Esophagus muscularis mucosa (tissue), 4 donors: ENCODE data around the gene ZNF511. TPM values are rescaled to one million over a fixed set of nuclear protein-coding genes. Genes with fewer than 3 reads are reported as not detected.

Source experiments
- DNase-seq: peaks from one replicate; pipeline ENCODE4 v3.0.0-alpha.2; 2017; ENCODE audit errors: extremely low spot score
- H3K27ac ChIP-seq, 4 donors: fragments of 200-600 bp; sonication (generic); replicated peaks in 1 of 4; 1 replicate in 3 of 4; 2 replicates in 1 of 4; pipeline ENCODE4 v1.5.1; 2016 to 2019; ENCODE audit warnings: mild to moderate bottlenecking in 1 of 4
- H3K27me3 ChIP-seq, 4 donors: fragments of 200-600 bp; sonication (generic); one replicate each; pipeline versions ENCODE4 v1.5.1 to v1.6.0; 2016 to 2019
- H3K36me3 ChIP-seq, 4 donors: fragments of 200-600 bp; sonication (generic); one replicate each; pipeline ENCODE4 v1.5.1; 2016 to 2019
- H3K4me1 ChIP-seq, 4 donors: fragments of 200-600 bp; sonication (generic); one replicate each; pipeline ENCODE4 v1.5.1; 2016 to 2019
- H3K4me3 ChIP-seq, 4 donors: fragments of 200-600 bp; sonication (generic); 1 replicate in 2 of 4; 2 replicates in 2 of 4; pipeline ENCODE4 v1.5.1; 2016 to 2019; ENCODE audit warnings: mild to moderate bottlenecking in 4 of 4, moderate library complexity in 1 of 4
- H3K9me3 ChIP-seq, 4 donors: fragments of 200-600 bp; sonication (generic); 1 replicate in 3 of 4; 2 replicates in 1 of 4; pipeline ENCODE4 v1.5.1; 2016 to 2019
- EP300 ChIP-seq: sonication (generic); formaldehyde crosslinking; IDR thresholded peaks from one replicate; pipeline ENCODE4 v1.6.1; 2017; ENCODE audit warnings: antibody characterized with exemption
- POLR2A ChIP-seq: fragments of 450-650 bp; IDR thresholded peaks from one replicate; pipeline ENCODE4 v1.6.1; 2017; ENCODE audit warnings: antibody characterized with exemption, moderate library complexity, mild to moderate bottlenecking, low read depth
- POLR2AphosphoS5 ChIP-seq, 2 donors: sonication (generic); formaldehyde crosslinking; IDR thresholded peaks; one replicate each; pipeline ENCODE4 v1.6.1; 2017; ENCODE audit warnings: antibody characterized with exemption in 2 of 2
- whole genome bisulfite sequencing: methylation state at CpG from one replicate; pipeline ENCODE4 v1.1.5; 2018; 5-methylcytosine and 5-hydroxymethylcytosine counted together
- intact Hi-C: fragments of 100-400 bp; cut with DNase I; formaldehyde crosslinking; loops from one replicate; pipeline ENCODE4 v1.15.1; 2023
- total RNA-seq, 4 donors: library from RNA; depleted of rRNA; stranded (reverse); fragments of >200 nt; gene quantifications; one replicate each; pipeline versions ENCODE4 v1.1.0 to v1.2.1, GENCODE V29; 2016
- TF ChIP-seq, protein P1 (sequence below), 3 experiments: fragments of 200-600 bp in 2 of 3; fragments of 450-650 bp in 1 of 3; sonication (generic) in 2 of 3; IDR thresholded peaks; one replicate each; pipeline ENCODE4 v1.5.1; 2017 to 2019; ENCODE audit warnings: antibody characterized with exemption in 3 of 3, mild to moderate bottlenecking in 2 of 3, moderate library complexity in 1 of 3

Gene ZNF511, protein sequence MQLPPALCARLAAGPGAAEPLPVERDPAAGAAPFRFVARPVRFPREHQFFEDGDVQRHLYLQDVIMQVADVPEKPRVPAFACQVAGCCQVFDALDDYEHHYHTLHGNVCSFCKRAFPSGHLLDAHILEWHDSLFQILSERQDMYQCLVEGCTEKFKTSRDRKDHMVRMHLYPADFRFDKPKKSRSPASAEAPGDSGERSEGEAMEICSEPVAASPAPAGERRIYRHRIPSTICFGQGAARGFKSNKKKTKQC
- total RNA-seq: 10 to 100 TPM; 22.9 to 34.8 (median 33.0) TPM

- H3K4me3 ChIP-seq: peak within 1 kb of the TSS; percentile 90 to 100 (median 96)
- peak within 1 kb of the TSS; percentile 94 to 98 (median 96) for H3K27ac ChIP-seq
- peaks cover 10 to 53% (median 37%) of the 10 kb centered on the region in 4 donors for H3K36me3 ChIP-seq
- no peaks in the 10 kb centered on the region for H3K9me3 ChIP-seq
- intact Hi-C loops: no loop called here
- 0% methylated on average over 22 of the region's 89 CpGs for WGBS
- DNase-seq: peak; percentile 94
- H3K27me3 ChIP-seq: no peaks in the 10 kb centered on the region
- H3K4me1 ChIP-seq: peaks cover 15 to 51% (median 49%) of the 10 kb centered on the region in 4 donors
- TF ChIP-seq POLR2AphosphoS5 (IDR thresholded peaks at IDR 0.05) (peak; percentile 83 to 91), EP300 (no peak), POLR2A (peak; percentile 51)
- TF ChIP-seq, protein P1, sequence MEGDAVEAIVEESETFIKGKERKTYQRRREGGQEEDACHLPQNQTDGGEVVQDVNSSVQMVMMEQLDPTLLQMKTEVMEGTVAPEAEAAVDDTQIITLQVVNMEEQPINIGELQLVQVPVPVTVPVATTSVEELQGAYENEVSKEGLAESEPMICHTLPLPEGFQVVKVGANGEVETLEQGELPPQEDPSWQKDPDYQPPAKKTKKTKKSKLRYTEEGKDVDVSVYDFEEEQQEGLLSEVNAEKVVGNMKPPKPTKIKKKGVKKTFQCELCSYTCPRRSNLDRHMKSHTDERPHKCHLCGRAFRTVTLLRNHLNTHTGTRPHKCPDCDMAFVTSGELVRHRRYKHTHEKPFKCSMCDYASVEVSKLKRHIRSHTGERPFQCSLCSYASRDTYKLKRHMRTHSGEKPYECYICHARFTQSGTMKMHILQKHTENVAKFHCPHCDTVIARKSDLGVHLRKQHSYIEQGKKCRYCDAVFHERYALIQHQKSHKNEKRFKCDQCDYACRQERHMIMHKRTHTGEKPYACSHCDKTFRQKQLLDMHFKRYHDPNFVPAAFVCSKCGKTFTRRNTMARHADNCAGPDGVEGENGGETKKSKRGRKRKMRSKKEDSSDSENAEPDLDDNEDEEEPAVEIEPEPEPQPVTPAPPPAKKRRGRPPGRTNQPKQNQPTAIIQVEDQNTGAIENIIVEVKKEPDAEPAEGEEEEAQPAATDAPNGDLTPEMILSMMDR (IDR thresholded peaks at IDR 0.05): peak in 1 of 3 experiments; percentile 40
Observed at GRCh38 chr10:133308421-133309099, at the start of gene ZNF511, which contains the start of gene TUBGCP2. TSS of gene ZNF511 (plus strand) at chr10:133308914. CDS start at chr10:133308944, 30 bp downstream. TSS of gene TUBGCP2 (minus strand) at chr10:133308872. CDS start at chr10:133302941, 5,931 bp downstream.

- Histone ChIP-seq H3K4me3 (no peak overlapping the region), H3K27ac (peak overlapping the region in 3 of 4 donors; percentile 49 to 68 (median 65)), H3K27me3 (peaks cover 0 to 11% (median 0%) of the 10 kb centered on the region in 4 donors), H3K9me3 (no peaks in the 10 kb centered on the region), H3K36me3 (no peaks in the 10 kb centered on the region), H3K4me1 (peaks cover 45 to 54% (median 51%) of the 10 kb centered on the region in 4 donors)
- DNase-seq: no peak
- no peak for TF ChIP-seq EP300
- no peak for TF ChIP-seq POLR2AphosphoS5 (IDR thresholded peaks at IDR 0.05)
- TF ChIP-seq POLR2A: no peak
- TF ChIP-seq, protein P1 (IDR thresholded peaks at IDR 0.05): no peak
- intact Hi-C loops: no loop called here
- WGBS: 63% methylated on average over 12 of the region's 12 CpGs
Observed at GRCh38 chr10:133259602-133259989, 49.1 kb upstream of the ZNF511 start.

DNA sequence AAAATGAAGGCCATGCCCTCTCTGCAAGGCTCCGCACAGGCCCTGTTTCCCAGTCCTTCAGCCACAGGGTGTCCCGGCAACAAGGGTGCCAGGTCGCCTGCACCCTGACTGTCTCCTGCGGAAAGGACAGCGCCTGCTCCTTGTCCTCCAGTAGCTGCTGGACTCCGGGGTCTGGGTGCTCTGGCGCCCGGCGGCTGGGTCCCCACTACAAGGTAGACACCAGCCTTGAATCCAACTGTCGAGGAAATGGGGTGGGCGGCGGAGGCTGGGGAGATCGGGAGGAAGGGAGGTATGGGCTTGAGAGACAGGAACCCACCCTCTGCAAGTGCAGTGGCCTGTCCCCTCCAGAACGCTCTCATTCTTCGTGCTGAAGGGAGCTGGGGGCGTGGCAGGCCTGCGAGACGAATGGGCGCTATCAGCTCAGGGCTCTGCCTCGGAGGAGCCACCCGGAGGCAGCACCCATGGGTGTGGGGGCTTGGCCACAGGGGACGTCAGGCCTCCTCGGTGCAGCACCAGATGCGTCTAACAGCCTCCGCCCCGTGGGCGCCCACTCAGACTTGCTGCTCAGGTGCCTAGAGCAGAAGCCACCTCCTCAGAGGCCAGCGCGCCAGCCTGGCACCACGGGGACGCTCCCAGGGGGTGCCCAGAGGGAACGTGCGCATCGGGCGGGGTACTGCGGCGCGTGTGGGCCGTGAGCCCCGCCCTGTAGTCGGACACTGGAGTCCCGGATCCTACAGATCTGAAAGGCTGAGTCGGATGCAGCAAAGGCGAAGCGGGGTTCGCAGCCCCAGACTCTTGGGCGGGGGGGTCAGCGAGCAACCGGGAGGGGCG, 47.6 kb upstream of the ZNF511 start:
- WGBS: 28% methylated on average over 18 of the region's 50 CpGs
- Histone ChIP-seq H3K27me3 (no peaks in the 10 kb centered on the region), H3K27ac (peak overlapping the region; percentile 84 to 92 (median 90)), H3K4me1 (peaks cover 45 to 54% (median 51%) of the 10 kb centered on the region in 4 donors), H3K4me3 (peak overlapping the region; percentile 78 to 95 (median 84)), H3K36me3 (no peaks in the 10 kb centered on the region), H3K9me3 (no peaks in the 10 kb centered on the region)
- TF ChIP-seq EP300 (no peak), POLR2A (no peak), POLR2AphosphoS5 (IDR thresholded peaks at IDR 0.05) (no peak)
- TF ChIP-seq, protein P1 (IDR thresholded peaks at IDR 0.05): no peak
- no peak for DNase-seq
- intact Hi-C loops: loop anchor here (2.0 kb wide), 1 partner anchor 52 kb away; no protein-coding TSS in a partner anchor

- no peak for DNase-seq
- 0% methylated on average over 19 of the region's 79 CpGs for WGBS
- peaks cover 45 to 54% (median 51%) of the 10 kb centered on the region in 4 donors for H3K4me1 ChIP-seq
- H3K27ac ChIP-seq: peak overlapping the region; percentile 84 to 92 (median 90)
- H3K36me3 ChIP-seq: no peaks in the 10 kb centered on the region
- TF ChIP-seq POLR2A (peak; percentile 51), POLR2AphosphoS5 (IDR thresholded peaks at IDR 0.05) (peak in 1 of 2 donors; percentile 66)
- TF ChIP-seq, protein P1 (IDR thresholded peaks at IDR 0.05): no peak
- peak overlapping the region; percentile 78 to 95 (median 84) for H3K4me3 ChIP-seq
- intact Hi-C loops: loop anchor here (2.0 kb wide), 1 partner anchor 51 kb away; no protein-coding TSS in a partner anchor
- H3K9me3 ChIP-seq: no peaks in the 10 kb centered on the region
- no peaks in the 10 kb centered on the region for H3K27me3 ChIP-seq
Observed at GRCh38 chr10:133261726-133262325, 46.9 kb upstream of the ZNF511 start.
